IMR-90 (cell line): ENCODE data around the gene PCP4. TPM values are rescaled to one million over a fixed set of nuclear protein-coding genes. Genes with fewer than 3 reads are reported as not detected.

Source experiments
- ATAC-seq: fragments of 200-7000 bp; cut with Tn5 transposase; 2 replicates; pipeline ENCODE4 v1.9.1; 2020; ENCODE audit warnings: low read depth, mild to moderate bottlenecking, moderate library complexity
- BruUV-seq: library from RNA; stranded (reverse); fragments of 400-500 nt; replicated peaks from 2 replicates; lab custom pipeline; 2021; lab: Mats Ljungman, UMichigan
- CTCF ChIA-PET: fragments of 300-600 bp; formaldehyde crosslinking; extraction: SDS; loops from one replicate; lab custom pipeline; 2021; ENCODE audit warnings: antibody characterized with exemption; lab: Yijun Ruan, JAX
- POLR2A ChIA-PET: fragments of 300-600 bp; sonication (Branson Sonifier 250); formaldehyde crosslinking; loops from one replicate; lab custom pipeline; 2022; ENCODE audit warnings: antibody characterized with exemption; ENCODE audit not compliant: unreplicated experiment; lab: Charles Lee
- DNase-seq: peaks from one replicate; pipeline ENCODE4 v3.0.0; 2013
- H2AFZ ChIP-seq: replicated peaks from 2 replicates; pipeline ENCODE3; 2013; ENCODE audit warnings: low read length, mild to moderate bottlenecking; ENCODE audit not compliant: poor library complexity
- H2AK5ac ChIP-seq: 2 replicates; pipeline ENCODE4 v1.6.1; 2013; ENCODE audit warnings: low read depth, low read length, inconsistent platforms
- H2AK9ac ChIP-seq: replicated peaks from 2 replicates; pipeline ENCODE3; 2013; ENCODE audit warnings: mild to moderate bottlenecking, low read depth, low read length, moderate library complexity; ENCODE audit not compliant: poor library complexity
- H2BK120ac ChIP-seq: 2 replicates; pipeline ENCODE4 v1.6.1; 2013; ENCODE audit warnings: low read depth, low read length, inconsistent platforms
- H2BK15ac ChIP-seq: 3 replicates; pipeline ENCODE4 v1.6.1; 2013; ENCODE audit warnings: low read depth, low read length, inconsistent platforms
- H2BK20ac ChIP-seq: 2 replicates; pipeline ENCODE4 v1.6.1; 2013; ENCODE audit warnings: low read depth, mild to moderate bottlenecking, inconsistent platforms, low read length, moderate library complexity
- H2BK5ac ChIP-seq: 2 replicates; pipeline ENCODE4 v1.6.1; 2013; ENCODE audit warnings: mild to moderate bottlenecking, low read depth, low read length, inconsistent platforms; ENCODE audit not compliant: poor library complexity, severe bottlenecking
- H3K14ac ChIP-seq: replicated peaks from 2 replicates; pipeline ENCODE4 v1.6.1; 2013; ENCODE audit warnings: low read depth, low read length, inconsistent platforms
- H3K18ac ChIP-seq: 2 replicates; pipeline ENCODE4 v1.6.1; 2013; ENCODE audit warnings: low read depth, low read length, control low read depth
- H3K23ac ChIP-seq: 2 replicates; pipeline ENCODE4 v1.6.1; 2013; ENCODE audit warnings: low read depth, low read length, inconsistent platforms
- H3K27ac ChIP-seq: 2 replicates; pipeline ENCODE4 v1.5.1; 2013; ENCODE audit warnings: mild to moderate bottlenecking, control low read depth, low read length; ENCODE audit not compliant: insufficient read depth
- H3K27me3 ChIP-seq: 2 replicates; pipeline ENCODE4 v1.6.1; 2013; ENCODE audit warnings: low read length; ENCODE audit not compliant: control insufficient read depth, insufficient read depth
- H3K36me3 ChIP-seq: 2 replicates; pipeline ENCODE4 v1.6.1; 2013; ENCODE audit warnings: low read length, mixed read lengths; ENCODE audit not compliant: control insufficient read depth, insufficient read depth
- H3K4ac ChIP-seq: 2 replicates; pipeline ENCODE4 v1.6.1; 2013; ENCODE audit warnings: low read depth, low read length, inconsistent platforms
- H3K4me1 ChIP-seq: 2 replicates; pipeline ENCODE4 v1.6.1; 2013; ENCODE audit warnings: low read length, mixed read lengths; ENCODE audit not compliant: control insufficient read depth, insufficient read depth
- H3K4me2 ChIP-seq: 2 replicates; pipeline ENCODE4 v1.6.1; 2013; ENCODE audit warnings: low read depth, mild to moderate bottlenecking, control low read depth, low read length, moderate library complexity
- H3K4me3 ChIP-seq: 2 replicates; pipeline ENCODE4 v1.5.1; 2013; ENCODE audit warnings: low read depth, mild to moderate bottlenecking, control low read depth, low read length, moderate library complexity; ENCODE audit not compliant: insufficient read depth
- H3K56ac ChIP-seq: 2 replicates; pipeline ENCODE4 v1.6.1; 2013; ENCODE audit warnings: low read length, inconsistent platforms; ENCODE audit not compliant: insufficient read depth; ENCODE audit errors: extremely low read depth
- H3K79me1 ChIP-seq, 2 experiments: 2 replicates each; pipeline ENCODE4 v1.6.1; 2013; ENCODE audit warnings: low read length in 2 of 2, inconsistent platforms in 1 of 2, low read depth in 1 of 2
- H3K9ac ChIP-seq: 2 replicates; pipeline ENCODE4 v1.6.1; 2013; ENCODE audit warnings: low read depth, low read length, control low read depth
- H3K9me1 ChIP-seq: 2 replicates; pipeline ENCODE4 v1.6.1; 2013; ENCODE audit warnings: low read length, inconsistent platforms; ENCODE audit not compliant: insufficient read depth
- H3K9me3 ChIP-seq: 2 replicates; pipeline ENCODE4 v1.6.1; 2013; ENCODE audit warnings: low read length; ENCODE audit not compliant: control insufficient read depth, insufficient read depth
- H4K20me1 ChIP-seq: 2 replicates; pipeline ENCODE4 v1.6.1; 2013; ENCODE audit warnings: low read length, inconsistent platforms; ENCODE audit not compliant: insufficient read depth
- H4K5ac ChIP-seq: 2 replicates; pipeline ENCODE4 v1.6.1; 2013; ENCODE audit warnings: mild to moderate bottlenecking, low read depth, low read length, control low read depth
- H4K8ac ChIP-seq, 2 experiments: 2 replicates each; pipeline ENCODE4 v1.6.1; 2013; ENCODE audit warnings: low read depth in 2 of 2, low read length in 2 of 2, control low read depth in 1 of 2, inconsistent platforms in 1 of 2
- H4K91ac ChIP-seq: 2 replicates; pipeline ENCODE4 v1.6.1; 2013; ENCODE audit warnings: low read depth, low read length, inconsistent platforms; ENCODE audit not compliant: insufficient read depth
- BHLHE40 ChIP-seq: fragments of 150-350 bp; IDR thresholded peaks from 2 replicates; pipeline ENCODE4 v1.6.1; 2016; ENCODE audit warnings: mild to moderate bottlenecking, low read depth, low read length
- CEBPB ChIP-seq: IDR thresholded peaks from 2 replicates; pipeline ENCODE4 v1.6.1; 2012; ENCODE audit warnings: low read depth, low read length, improper control_type of control experiment
- CHD1 ChIP-seq: IDR thresholded peaks from 2 replicates; pipeline ENCODE4 v1.6.1; 2012; ENCODE audit warnings: low read depth, low read length, improper control_type of control experiment
- CTCF ChIP-seq: conservative IDR thresholded peaks from 2 replicates; pipeline ENCODE4 v1.5.1; 2012; ENCODE audit warnings: mild to moderate bottlenecking, low read depth, low read length, improper control_type of control experiment
- ELK1 ChIP-seq: fragments of 150-350 bp; IDR thresholded peaks from 2 replicates; pipeline ENCODE4 v1.6.1; 2016; ENCODE audit warnings: low read depth, mild to moderate bottlenecking, low read length, moderate library complexity, borderline replicate concordance
- FOS ChIP-seq: fragments of 150-350 bp; IDR thresholded peaks from 2 replicates; pipeline ENCODE4 v1.6.1; 2016; ENCODE audit warnings: low read depth, low read length
- MAFK ChIP-seq: IDR thresholded peaks from 2 replicates; pipeline ENCODE4 v1.6.1; 2012; ENCODE audit warnings: low read depth, low read length, improper control_type of control experiment
- MAZ ChIP-seq: IDR thresholded peaks from 2 replicates; pipeline ENCODE4 v1.6.1; 2012; ENCODE audit warnings: low read depth, mild to moderate bottlenecking, low read length, improper control_type of control experiment, moderate library complexity, borderline replicate concordance
- MXI1 ChIP-seq: IDR thresholded peaks from 2 replicates; pipeline ENCODE4 v1.6.1; 2012; ENCODE audit warnings: low read depth, mild to moderate bottlenecking, low read length, moderate library complexity, borderline replicate concordance
- NFE2L2 ChIP-seq: fragments of 150-350 bp; IDR thresholded peaks from 2 replicates; pipeline ENCODE4 v1.6.1; 2016; ENCODE audit warnings: low read depth, mild to moderate bottlenecking, low read length
- POLR2A ChIP-seq: IDR thresholded peaks from 2 replicates; pipeline ENCODE4 v1.6.1; 2012; ENCODE audit warnings: mild to moderate bottlenecking, low read depth, low read length
- RAD21 ChIP-seq: IDR thresholded peaks from 2 replicates; pipeline ENCODE4 v1.6.1; 2012; ENCODE audit warnings: low read length, improper control_type of control experiment
- RCOR1 ChIP-seq: IDR thresholded peaks from 2 replicates; pipeline ENCODE4 v1.6.1; 2012; ENCODE audit warnings: mild to moderate bottlenecking, low read length, improper control_type of control experiment; ENCODE audit not compliant: insufficient replicate concordance
- RFX5 ChIP-seq: IDR thresholded peaks from 2 replicates; pipeline ENCODE4 v1.8.0; 2012; ENCODE audit warnings: low read depth, mild to moderate bottlenecking, low read length, moderate library complexity
- SMC3 ChIP-seq: fragments of 150-350 bp; IDR thresholded peaks from 2 replicates; pipeline ENCODE4 v1.6.1; 2016; ENCODE audit warnings: low read depth, mild to moderate bottlenecking, antibody characterized with exemption, low read length, moderate library complexity
- WGBS, 2 experiments: methylation state at CpG; one replicate each; pipeline versions ENCODE4 v1.1.5 to v1.1.7; 2013; ENCODE audit warnings: missing lambda C conversion rate in 2 of 2; ENCODE audit not compliant: insufficient read length in 1 of 2; ENCODE audit errors: extremely low coverage in 2 of 2; 5-methylcytosine and 5-hydroxymethylcytosine counted together
- dilution Hi-C: fragments of 300-500 bp; cut with HindIII; formaldehyde crosslinking; loops from one replicate; pipeline ENCODE4 v1.14.3; 2018; ENCODE audit warnings: low sequenced_read_pairs; ENCODE audit not compliant: unreplicated experiment
- in situ Hi-C: fragments of 300-500 bp; cut with MboI; formaldehyde crosslinking; loops from 3 replicates; pipeline ENCODE4 v1.14.3; 2019; ENCODE audit warnings: low sequenced_read_pairs, inconsistent platforms, mixed read lengths
- intact Hi-C: fragments of 100-400 bp; cut with micrococcal nuclease; formaldehyde crosslinking; loops from 2 replicates; pipeline ENCODE4 v1.10.0; 2022
- polyA plus RNA-seq, 3 experiments: library from polyadenylated mRNA; depleted of rRNA; stranded (reverse); fragments of >200 nt; gene quantifications; 2 replicates each; pipeline ENCODE4 v1.2.3, GENCODE V29; 2012; ENCODE audit warnings: low replicate concordance in 1 of 3
- total RNA-seq: library from RNA; depleted of rRNA; stranded (reverse); fragments of >200 nt; gene quantifications from 2 replicates; pipeline ENCODE4 v1.2.3, GENCODE V29; 2012
- TF ChIP-seq, protein P1 (sequence below): fragments of 150-350 bp; IDR thresholded peaks from 2 replicates; pipeline ENCODE4 v1.6.1; 2017; ENCODE audit warnings: mild to moderate bottlenecking, antibody characterized with exemption, low read length, low read depth

The PCP4 gene
- total and polyA plus RNA-seq, 2 of the 4 experiments (the other 2 are of a cell fraction): not detected

DNA sequence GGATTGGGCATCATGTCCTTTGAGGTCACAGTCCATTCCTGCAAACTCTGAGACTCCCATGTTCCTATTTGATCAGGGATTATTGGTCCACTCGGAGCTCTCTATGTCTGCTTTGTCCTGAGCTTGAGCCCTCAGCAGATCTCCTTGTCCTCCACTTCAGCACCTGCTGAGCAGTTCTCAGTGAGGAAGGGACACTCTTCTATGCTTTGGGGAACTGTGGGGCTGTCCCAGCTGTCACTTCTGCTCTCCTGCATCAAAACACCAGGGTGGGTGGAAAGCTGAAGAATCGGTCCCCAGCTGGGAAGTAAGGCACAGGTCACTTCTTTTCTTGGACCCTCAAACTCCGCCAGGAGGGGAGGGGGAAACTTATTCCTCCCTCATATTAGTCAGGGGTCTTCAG lies 99.5 kb downstream of the PCP4 start:
- TF ChIP-seq CHD1 (no peak), NFE2L2 (no peak), CTCF (no peak), MXI1 (no peak), RFX5 (no peak), BHLHE40 (no peak), RCOR1 (no peak), FOS (no peak), MAZ (no peak), CEBPB (no peak), SMC3 (no peak), POLR2A (no peak), ELK1 (no peak), RAD21 (no peak), MAFK (no peak)
- TF ChIP-seq, protein P1, sequence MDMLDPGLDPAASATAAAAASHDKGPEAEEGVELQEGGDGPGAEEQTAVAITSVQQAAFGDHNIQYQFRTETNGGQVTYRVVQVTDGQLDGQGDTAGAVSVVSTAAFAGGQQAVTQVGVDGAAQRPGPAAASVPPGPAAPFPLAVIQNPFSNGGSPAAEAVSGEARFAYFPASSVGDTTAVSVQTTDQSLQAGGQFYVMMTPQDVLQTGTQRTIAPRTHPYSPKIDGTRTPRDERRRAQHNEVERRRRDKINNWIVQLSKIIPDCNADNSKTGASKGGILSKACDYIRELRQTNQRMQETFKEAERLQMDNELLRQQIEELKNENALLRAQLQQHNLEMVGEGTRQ: no peak
- Histone ChIP-seq H2AK9ac (no peak overlapping the region), H2AK5ac (no peak overlapping the region), H3K36me3 (no peaks in the 10 kb centered on the region), H3K4me1 (no peaks in the 10 kb centered on the region), H4K5ac (no peak overlapping the region), H3K27ac (no peak overlapping the region), H3K27me3 (no peaks in the 10 kb centered on the region), H3K18ac (no peak overlapping the region), H3K56ac (no peak overlapping the region), H4K91ac (no peak overlapping the region), H2BK15ac (no peak overlapping the region), H3K4ac (no peak overlapping the region), H2BK120ac (no peak overlapping the region), H4K20me1 (no peaks in the 10 kb centered on the region), H2BK5ac (no peak overlapping the region), H3K4me2 (no peak overlapping the region), H2AFZ (no peak overlapping the region), H3K9me1 (no peaks in the 10 kb centered on the region), H3K23ac (no peak overlapping the region), H3K4me3 (no peak overlapping the region), H4K8ac (no peak overlapping the region), H3K9ac (no peak overlapping the region), H3K9me3 (peaks cover 18% of the 10 kb centered on the region), H3K79me1 (no peaks in the 10 kb centered on the region), H2BK20ac (no peak overlapping the region), H3K14ac (no peak overlapping the region)
- no TSS peak for BruUV-seq
- intact Hi-C loops (no loop called here), dilution Hi-C loops (no loop called here), in situ Hi-C loops (loop anchor here (25.0 kb wide), 1 partner anchor 121 kb away; no protein-coding TSS in a partner anchor)
- DNase-seq: no peak
- no CpG with 5 or more reads among the region's 3 CpGs for WGBS, 2 experiments
- ChIA-PET POLR2A (no interaction called here), CTCF (no interaction called here)
- no peak for ATAC-seq
